HEK293T (cell line): ENCODE results near the gene UHRF1.

Source experiments
- BHLHE40 ChIP-seq: fragments of 450-650 bp; IDR thresholded peaks from 2 replicates; pipeline ENCODE4 v1.6.1; 2016; ENCODE audit warnings: mild to moderate bottlenecking, moderate library complexity, borderline replicate concordance
- FOXK2 ChIP-seq: fragments of 450-650 bp; IDR thresholded peaks from 2 replicates; pipeline ENCODE4 v1.6.1; 2016; ENCODE audit warnings: mild to moderate bottlenecking
- SUZ12 ChIP-seq: fragments of 450-650 bp; IDR thresholded peaks from 2 replicates; pipeline ENCODE4 v1.6.1; 2016; ENCODE audit warnings: mild to moderate bottlenecking

- no peak for TF ChIP-seq FOXK2
- no peak for TF ChIP-seq BHLHE40
- no peak for TF ChIP-seq SUZ12
Observed at GRCh38 chr19:5005096-5005495, 95.8 kb downstream of the UHRF1 start.
